GM18858 (cell line): ENCODE data around the gene SLC30A1.

Source experiments
- ATAC-seq: cut with Tn5 transposase; IDR thresholded peaks from one replicate; pipeline ENCODE4 v1.9.1; 2021; ENCODE audit not compliant: unreplicated experiment

The SLC30A1 gene

DNA sequence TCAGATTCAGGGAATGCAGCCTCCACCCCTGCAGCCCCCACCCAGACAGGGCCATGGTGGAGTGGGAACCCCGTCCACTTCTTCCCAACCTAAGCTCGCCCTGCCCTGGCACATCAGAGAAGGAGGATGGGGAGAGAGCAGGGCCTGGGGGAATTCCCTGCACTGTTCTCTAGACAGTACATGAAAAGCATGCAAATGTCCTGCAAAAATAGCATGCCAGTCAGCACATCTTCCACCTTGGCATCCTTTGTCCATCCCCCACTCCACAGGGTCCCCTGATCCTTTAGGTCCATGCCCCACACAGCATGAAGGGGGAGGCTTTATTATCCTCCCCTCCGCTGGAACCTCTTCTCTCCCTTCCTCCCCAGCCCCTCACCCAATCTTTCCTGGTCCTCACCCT, 52.0 kb downstream of the SLC30A1 start:
- ATAC-seq, result peak; percentile 87

DNA sequence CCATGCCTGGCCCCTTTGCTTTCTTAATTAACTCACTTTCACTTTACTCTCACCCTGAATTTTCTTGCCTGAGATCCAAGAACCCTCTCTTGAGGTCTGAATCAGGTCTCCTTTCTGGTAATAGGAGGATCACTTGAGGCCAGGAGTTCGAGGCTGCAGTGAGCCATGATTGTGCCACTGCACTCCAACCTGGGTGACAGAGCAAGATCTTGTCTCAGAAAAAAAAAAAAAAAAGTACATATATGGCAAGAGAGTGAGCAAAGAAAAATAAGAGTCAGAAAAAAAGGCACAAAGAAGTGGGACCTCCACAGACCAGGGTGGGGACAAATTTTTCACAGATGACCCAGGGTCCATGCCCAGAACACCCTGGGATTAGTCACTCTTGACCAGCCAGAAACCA, 52.9 kb downstream of the SLC30A1 start:
- ATAC-seq, result no peak

DNA sequence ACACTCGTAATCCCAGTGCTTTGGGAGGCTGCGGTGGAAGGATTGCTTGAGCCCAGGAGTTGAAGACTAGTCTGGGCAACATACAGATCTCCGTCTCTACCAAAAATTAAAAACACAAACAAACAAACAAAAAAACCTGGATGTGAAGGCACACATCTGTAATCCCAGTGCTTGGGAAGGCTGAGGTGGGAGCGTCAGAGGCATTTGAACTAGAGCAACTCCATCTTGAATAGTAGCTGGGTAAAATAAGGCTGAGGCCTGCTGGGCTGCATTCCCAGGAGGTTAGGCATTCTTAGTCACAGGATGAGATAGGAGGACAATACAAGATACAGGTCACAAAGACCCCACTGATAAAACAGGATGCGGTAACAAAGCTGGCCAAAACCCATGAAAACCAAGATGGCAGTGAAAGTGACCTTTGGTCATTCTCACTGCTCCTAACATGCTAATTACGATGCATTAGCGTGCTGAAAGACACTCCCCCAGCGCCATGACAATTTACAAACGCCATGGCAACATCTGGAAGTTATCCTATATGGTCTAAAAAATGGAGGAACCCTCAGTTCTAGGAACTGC, 53.8 kb downstream of the SLC30A1 start:
- ATAC-seq, result no peak

DNA sequence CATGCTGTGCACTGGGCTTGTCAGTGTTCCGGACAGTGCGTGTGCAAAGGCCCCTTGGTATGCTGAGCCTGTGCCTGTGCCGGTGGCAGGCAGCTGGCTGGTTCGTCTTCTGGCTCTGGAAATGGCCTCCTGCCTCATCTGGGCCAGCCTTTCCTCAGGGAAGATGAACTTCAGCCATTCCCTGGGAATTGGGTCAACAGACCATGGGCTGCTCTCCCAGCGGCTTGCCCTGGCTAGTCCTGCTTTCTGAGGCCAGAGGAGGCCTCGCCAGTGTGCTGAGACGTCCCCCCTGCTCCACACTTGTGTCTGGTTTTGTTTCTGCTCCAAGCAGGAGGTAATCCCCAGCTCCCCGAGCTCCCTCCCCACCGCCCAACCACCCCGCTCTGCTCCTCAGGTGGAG, 54.4 kb downstream of the SLC30A1 start:
- no peak for ATAC-seq

DNA sequence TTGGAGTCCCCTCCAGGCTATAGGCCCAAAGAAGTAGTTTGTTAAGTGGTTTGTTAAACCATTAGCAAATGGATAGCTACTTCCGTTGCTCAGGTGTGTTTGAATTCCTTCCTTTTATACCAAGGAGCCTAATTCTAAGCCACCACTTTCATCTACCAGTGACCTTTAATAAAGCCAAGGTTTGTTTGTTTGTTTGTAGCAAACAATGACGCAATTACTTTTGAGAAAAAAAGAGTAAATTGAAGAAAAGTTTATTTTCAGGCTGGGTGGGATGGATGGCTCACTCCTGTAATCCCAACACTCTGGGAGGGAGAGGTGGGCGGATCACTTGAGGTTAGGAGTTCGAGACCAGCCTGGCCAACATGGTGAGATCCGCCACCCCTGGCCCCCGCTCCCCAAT, 56.2 kb downstream of the SLC30A1 start:
- ATAC-seq, result no peak
